ENCODE results near the gene ART4. TPM values are rescaled to one million over a fixed set of nuclear protein-coding genes. Genes with fewer than 3 reads are reported as not detected.
A peak's percentile ranks its signal among the peaks of the same experiment; 100 is the strongest.

The ART4 gene
- total and polyA plus RNA-seq, 9 donors = 0.05 to 5.6 (median 0.46) TPM

- Histone ChIP-seq H3K36me3 (no peaks in the 10 kb centered on the region), H3K27me3 (no peaks in the 10 kb centered on the region), H3K4me3 (no peak overlapping the region), H3K27ac (no peak overlapping the region), H3K4me1 (ENCODE audit: insufficient read depth) (peaks cover 2% of the 10 kb centered on the region), H3K9me3 (no peaks in the 10 kb centered on the region)
- intact Hi-C loops (cut with DNase I) = loop anchor here in 3 of 4 donors (10.0 kb wide), 4 partner anchors 108 to 1782 kb away; partner anchors contain the start of gene MGP (in 1 of the 3)
- WGBS, 3 donors = 49 to 62% (median 53%) methylated on average over 3 of the region's 3 CpGs
- TF ChIP-seq CTCF (IDR thresholded peaks at IDR 0.05) (no peak), EP300 (IDR thresholded peaks at IDR 0.05) (no peak), POLR2A (IDR thresholded peaks at IDR 0.05) (no peak)
- no peak for DNase-seq
Observed at GRCh38 chr12:14777271-14777670, 66.1 kb downstream of the ART4 start.

- WGBS, 3 donors = 88 to 91% (median 89%) methylated on average over 5 of the region's 5 CpGs
- Histone ChIP-seq H3K36me3 (no peaks in the 10 kb centered on the region), H3K27ac (peak overlapping the region in 1 of 2 donors; percentile 84), H3K9me3 (no peaks in the 10 kb centered on the region), H3K4me1 (ENCODE audit: insufficient read depth) (peaks cover 2% of the 10 kb centered on the region), H3K4me3 (no peak overlapping the region), H3K27me3 (no peaks in the 10 kb centered on the region)
- intact Hi-C loops (cut with DNase I) = loop anchor here in 3 of 4 donors (10.0 kb wide), 4 partner anchors 108 to 1782 kb away; partner anchors contain the start of gene MGP (in 1 of the 3)
- no peak for DNase-seq
- TF ChIP-seq EP300 (IDR thresholded peaks at IDR 0.05) = no peak
- no peak for TF ChIP-seq POLR2A (IDR thresholded peaks at IDR 0.05)
- TF ChIP-seq CTCF (IDR thresholded peaks at IDR 0.05) = no peak
Observed at GRCh38 chr12:14776236-14776961, 66.9 kb downstream of the ART4 start.

- Histone ChIP-seq H3K4me1 (ENCODE audit: insufficient read depth) (peaks cover 2% of the 10 kb centered on the region), H3K9me3 (no peaks in the 10 kb centered on the region), H3K4me3 (peak overlapping the region; percentile 51), H3K27ac (peak overlapping the region in 1 of 2 donors; percentile 84), H3K36me3 (no peaks in the 10 kb centered on the region), H3K27me3 (no peaks in the 10 kb centered on the region)
- intact Hi-C loops (cut with DNase I) = loop anchor here in 3 of 4 donors (10.0 kb wide), 4 partner anchors 109 to 1781 kb away; partner anchors contain the start of gene MGP (in 1 of the 3)
- DNase-seq = no peak
- 49 to 70% (median 57%) methylated on average over 1 of the region's 1 CpG for WGBS, 3 donors
- TF ChIP-seq POLR2A (IDR thresholded peaks at IDR 0.05) (no peak), CTCF (IDR thresholded peaks at IDR 0.05) (no peak), EP300 (IDR thresholded peaks at IDR 0.05) (no peak)
Observed at GRCh38 chr12:14775636-14775980, 67.7 kb downstream of the ART4 start.

Other genes with a start within 250 kb of the ART4 start
- gene GUCY2C, start 146.9 kb downstream of the ART4 start, total RNA-seq = under 1 TPM in 1 of 7 donors, not detected in 6; 0.36 TPM
- not detected for gene GUCY2C, start 146.9 kb downstream of the ART4 start, polyA plus RNA-seq
- 10 to 100 TPM; 12.9 to 68.2 (median 50.5) TPM for gene WBP11, start 40.0 kb downstream of the ART4 start, total RNA-seq
- gene WBP11, start 40.0 kb downstream of the ART4 start, polyA plus RNA-seq = 10 to 100 TPM; 21.1 to 84.1 TPM
- 1 to 10 TPM in 3 of 7 donors, under 1 TPM in 4; 0.60 to 1.2 (median 0.82) TPM for gene C12orf60, start 39.9 kb downstream of the ART4 start, total RNA-seq
- gene C12orf60, start 39.9 kb downstream of the ART4 start, polyA plus RNA-seq = 1 to 10 TPM in 1 of 2 donors, under 1 TPM in 1; 0.50 to 1.9 TPM
- gene SMCO3, start 29.3 kb downstream of the ART4 start, total RNA-seq = under 1 TPM in 1 of 7 donors, not detected in 6; 0.15 TPM
- under 1 TPM; 0.04 to 0.30 TPM for gene SMCO3, start 29.3 kb downstream of the ART4 start, polyA plus RNA-seq
- 1,000 to 10,000 TPM in 1 of 7 donors, 100 to 1,000 TPM in 6; 109 to 1,029 (median 431) TPM for gene MGP, start 42.3 kb upstream of the ART4 start, total RNA-seq
- gene MGP, start 42.3 kb upstream of the ART4 start, polyA plus RNA-seq = 1,000 to 10,000 TPM in 1 of 2 donors, 100 to 1,000 TPM in 1; 259 to 2,243 TPM
- 10 to 100 TPM in 1 of 7 donors, 1 to 10 TPM in 4, under 1 TPM in 1, not detected in 1; 0.35 to 83.8 (median 1.9) TPM for gene ERP27, start 95.0 kb upstream of the ART4 start, total RNA-seq
- gene ERP27, start 95.0 kb upstream of the ART4 start, polyA plus RNA-seq = 1 to 10 TPM in 1 of 2 donors, under 1 TPM in 1; 0.64 to 2.0 TPM
- 10 to 100 TPM; 16.0 to 77.7 (median 32.4) TPM for gene ARHGDIB, start 118.1 kb upstream of the ART4 start, total RNA-seq
- gene ARHGDIB, start 118.1 kb upstream of the ART4 start, polyA plus RNA-seq = 100 to 1,000 TPM in 1 of 2 donors, 10 to 100 TPM in 1; 36.6 to 212 TPM
- gene PDE6H, start 129.5 kb upstream of the ART4 start, total RNA-seq = not detected
- not detected for gene PDE6H, start 129.5 kb upstream of the ART4 start, polyA plus RNA-seq

All from ovary (tissue), 9 donors.